Neuronal stem cell (in vitro differentiated cells): ENCODE measurements around the gene LCLAT1.

Experiments used
- DNase-seq: peaks from one replicate; pipeline ENCODE4 v3.0.0-alpha.2; 2013; ENCODE audit warnings: low spot score
- H2AFZ ChIP-seq: one replicate; pipeline ENCODE4 v1.6.1; 2013; ENCODE audit warnings: mild to moderate bottlenecking, low read length, inconsistent platforms
- H2AK5ac ChIP-seq: 2 replicates; pipeline ENCODE4 v1.6.1; 2013; ENCODE audit warnings: low read depth, mild to moderate bottlenecking, inconsistent platforms, low read length, moderate library complexity, mixed read lengths
- H2BK120ac ChIP-seq: 2 replicates; pipeline ENCODE4 v1.6.1; 2013; ENCODE audit warnings: low read depth, mild to moderate bottlenecking, inconsistent platforms, low read length, moderate library complexity, mixed read lengths
- H2BK12ac ChIP-seq: one replicate; pipeline ENCODE4 v1.6.1; 2013; ENCODE audit warnings: low read length, inconsistent platforms
- H2BK15ac ChIP-seq: 2 replicates; pipeline ENCODE4 v1.6.1; 2013; ENCODE audit warnings: mild to moderate bottlenecking, low read length, inconsistent platforms, mixed read lengths
- H2BK5ac ChIP-seq: one replicate; pipeline ENCODE4 v1.6.1; 2013; ENCODE audit warnings: inconsistent platforms, mild to moderate bottlenecking, low read length, moderate library complexity
- H3K14ac ChIP-seq: one replicate; pipeline ENCODE4 v1.6.1; 2013; ENCODE audit warnings: low read length, inconsistent platforms
- H3K18ac ChIP-seq: 2 replicates; pipeline ENCODE4 v1.6.1; 2013; ENCODE audit warnings: low read length, inconsistent platforms
- H3K23ac ChIP-seq: 2 replicates; pipeline ENCODE4 v1.6.1; 2013; ENCODE audit warnings: low read depth, mild to moderate bottlenecking, mixed read lengths, low read length, inconsistent platforms; ENCODE audit not compliant: poor library complexity
- H3K27ac ChIP-seq: replicated peaks from 3 replicates; pipeline ENCODE4 v1.5.1; 2013; ENCODE audit warnings: low read length, inconsistent platforms
- H3K27me3 ChIP-seq, 3 experiments: 2 replicates each; pipeline ENCODE4 v1.6.1; 2013; ENCODE audit warnings: low read length in 3 of 3, mild to moderate bottlenecking in 2 of 3, inconsistent platforms in 1 of 3, low read depth in 1 of 3, mixed read lengths in 1 of 3, moderate library complexity in 1 of 3; ENCODE audit not compliant: control insufficient read depth in 3 of 3, insufficient read depth in 3 of 3
- H3K36me3 ChIP-seq, 2 donors: replicated peaks in 1 of 2; 2 replicates each; pipeline ENCODE4 v1.6.1; 2013; ENCODE audit warnings: low read length in 2 of 2; ENCODE audit not compliant: control insufficient read depth in 2 of 2, insufficient read depth in 2 of 2
- H3K4ac ChIP-seq: 2 replicates; pipeline ENCODE4 v1.6.1; 2013; ENCODE audit warnings: inconsistent platforms, mild to moderate bottlenecking, low read length, moderate library complexity
- H3K4me1 ChIP-seq, 2 donors: 1 replicate in 1 of 2; 2 replicates in 1 of 2; pipeline ENCODE4 v1.6.1; 2013; ENCODE audit warnings: low read length in 2 of 2, low read depth in 1 of 2; ENCODE audit not compliant: control insufficient read depth in 2 of 2, insufficient read depth in 1 of 2
- H3K4me2 ChIP-seq: one replicate; pipeline ENCODE4 v1.6.1; 2013; ENCODE audit warnings: mild to moderate bottlenecking, low read length, inconsistent platforms; ENCODE audit not compliant: insufficient read depth, poor library complexity, severe bottlenecking
- H3K4me3 ChIP-seq, 2 donors: 2 replicates each; pipeline ENCODE4 v1.5.1; 2013; ENCODE audit warnings: low read length in 2 of 2, mild to moderate bottlenecking in 2 of 2, inconsistent platforms in 1 of 2, moderate library complexity in 1 of 2
- H3K79me1 ChIP-seq: one replicate; pipeline ENCODE4 v1.6.1; 2013; ENCODE audit warnings: low read depth, mild to moderate bottlenecking, inconsistent platforms, low read length, moderate library complexity
- H3K9ac ChIP-seq: one replicate; pipeline ENCODE4 v1.6.1; 2013; ENCODE audit warnings: mild to moderate bottlenecking, low read depth, low read length, inconsistent platforms; ENCODE audit not compliant: poor library complexity
- H3K9me3 ChIP-seq, 2 donors: replicated peaks in 1 of 2; 2 replicates each; pipeline versions ENCODE3 to v1.6.1; 2013; ENCODE audit warnings: low read length in 2 of 2, mild to moderate bottlenecking in 2 of 2, inconsistent platforms in 1 of 2, low read depth in 1 of 2, mixed read lengths in 1 of 2, moderate library complexity in 1 of 2; ENCODE audit not compliant: control insufficient read depth in 2 of 2, insufficient read depth in 1 of 2
- H4K8ac ChIP-seq: one replicate; pipeline ENCODE4 v1.6.1; 2013; ENCODE audit warnings: low read depth, mild to moderate bottlenecking, inconsistent platforms, low read length, moderate library complexity
- H4K91ac ChIP-seq: one replicate; pipeline ENCODE4 v1.6.1; 2013; ENCODE audit warnings: low read length, low read depth, mild to moderate bottlenecking, inconsistent platforms; ENCODE audit not compliant: poor library complexity
- WGBS, 2 donors: extraction: QIAGEN DNeasy Blood & Tissue Kit; methylation state at CpG; one replicate each; pipeline ENCODE4 v1.1.7; 2013; ENCODE audit warnings: missing lambda C conversion rate in 2 of 2, mixed read lengths in 1 of 2; ENCODE audit not compliant: insufficient read length in 2 of 2, insufficient replicate concordance in 1 of 2; ENCODE audit errors: extremely low coverage in 2 of 2; 5-methylcytosine and 5-hydroxymethylcytosine counted together

Gene LCLAT1

DNA sequence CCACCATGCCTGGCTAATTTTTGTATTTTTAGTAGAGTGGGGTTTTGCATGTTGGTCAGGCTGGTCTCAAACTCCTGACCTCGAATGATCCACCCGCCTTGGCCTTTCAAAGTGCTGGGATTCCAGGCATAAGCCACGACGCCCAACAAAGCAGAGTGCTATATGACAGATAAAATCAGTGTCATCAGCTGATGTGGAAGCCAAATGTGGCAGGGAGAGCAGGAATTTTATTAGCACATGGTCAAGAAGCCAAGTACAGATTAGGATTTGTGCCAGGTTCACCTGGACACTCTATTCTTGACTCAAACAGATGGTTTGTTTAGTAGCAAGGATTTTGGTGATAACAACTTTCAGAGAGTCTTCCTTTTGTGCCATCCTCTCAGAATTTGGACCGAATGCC is 62.7 kb downstream of the LCLAT1 start:
- Histone ChIP-seq H3K14ac (no peak overlapping the region), H3K9me3 (peaks cover 0 to 8% of the 10 kb centered on the region in 2 donors), H3K4me2 (no peak overlapping the region), H2BK15ac (no peak overlapping the region), H3K4me3 (no peak overlapping the region), H4K8ac (no peak overlapping the region), H3K36me3 (no peaks in the 10 kb centered on the region), H3K27me3 (no peaks in the 10 kb centered on the region), H2BK5ac (no peak overlapping the region), H2BK120ac (no peak overlapping the region), H3K79me1 (no peaks in the 10 kb centered on the region), H4K91ac (no peak overlapping the region), H3K23ac (no peak overlapping the region), H2BK12ac (no peak overlapping the region), H2AK5ac (no peak overlapping the region), H2AFZ (no peak overlapping the region), H3K4ac (no peak overlapping the region), H3K4me1 (peaks cover 7 to 9% of the 10 kb centered on the region in 2 donors), H3K27ac (no peak overlapping the region), H3K9ac (no peak overlapping the region), H3K18ac (no peak overlapping the region)
- no peak for DNase-seq
- no CpG with 5 or more reads among the region's 5 CpGs for WGBS, 2 donors

GRCh38 chr2:30510409-30510808 is 63.4 kb downstream of the LCLAT1 start:
- WGBS, 2 donors = no CpG with 5 or more reads among the region's 4 CpGs
- no peak overlapping the region for H2BK5ac ChIP-seq
- no peak overlapping the region for H2BK12ac ChIP-seq
- no peak overlapping the region for H3K18ac ChIP-seq
- no peak overlapping the region for H2AFZ ChIP-seq
- H3K14ac ChIP-seq = no peak overlapping the region
- peaks cover 0 to 8% of the 10 kb centered on the region in 2 donors for H3K9me3 ChIP-seq
- no peak overlapping the region for H3K23ac ChIP-seq
- H2AK5ac ChIP-seq = no peak overlapping the region
- DNase-seq = no peak
- H3K4me3 ChIP-seq = no peak overlapping the region
- no peak overlapping the region for H3K27ac ChIP-seq
- H3K4me2 ChIP-seq = no peak overlapping the region
- no peak overlapping the region for H4K8ac ChIP-seq
- H3K4ac ChIP-seq = no peak overlapping the region
- H2BK15ac ChIP-seq = no peak overlapping the region
- H3K79me1 ChIP-seq = no peaks in the 10 kb centered on the region
- H3K36me3 ChIP-seq = no peaks in the 10 kb centered on the region
- H2BK120ac ChIP-seq = no peak overlapping the region
- no peak overlapping the region for H3K9ac ChIP-seq
- peaks cover 7 to 9% of the 10 kb centered on the region in 2 donors for H3K4me1 ChIP-seq
- H3K27me3 ChIP-seq = no peaks in the 10 kb centered on the region
- H4K91ac ChIP-seq = no peak overlapping the region

GRCh38 chr2:30511122-30512083 is 64.4 kb downstream of the LCLAT1 start:
- H2BK5ac ChIP-seq = no peak overlapping the region
- no peak overlapping the region for H3K14ac ChIP-seq
- H3K23ac ChIP-seq = no peak overlapping the region
- H3K18ac ChIP-seq = no peak overlapping the region
- no peak overlapping the region for H3K4ac ChIP-seq
- no peaks in the 10 kb centered on the region for H3K27me3 ChIP-seq
- H3K4me1 ChIP-seq = peaks cover 7 to 9% of the 10 kb centered on the region in 2 donors
- no peak overlapping the region for H2BK15ac ChIP-seq
- no peak overlapping the region for H4K8ac ChIP-seq
- no peak overlapping the region for H2BK12ac ChIP-seq
- no peak overlapping the region for H4K91ac ChIP-seq
- H2AFZ ChIP-seq = no peak overlapping the region
- H3K79me1 ChIP-seq = no peaks in the 10 kb centered on the region
- no peak overlapping the region for H3K4me3 ChIP-seq
- no peak overlapping the region for H2BK120ac ChIP-seq
- H3K27ac ChIP-seq = no peak overlapping the region
- peaks cover 0 to 8% of the 10 kb centered on the region in 2 donors for H3K9me3 ChIP-seq
- no CpG with 5 or more reads among the region's 8 CpGs for WGBS, 2 donors
- no peak overlapping the region for H3K4me2 ChIP-seq
- no peak overlapping the region for H3K9ac ChIP-seq
- no peaks in the 10 kb centered on the region for H3K36me3 ChIP-seq
- H2AK5ac ChIP-seq = no peak overlapping the region
- no peak for DNase-seq

- WGBS, 2 donors = no CpG with 5 or more reads among the region's 3 CpGs
- DNase-seq = no peak
These were observed 65.3 kb downstream of the LCLAT1 start for GRCh38 chr2:30512243-30512886.

More at GRCh38 chr2:30512243-30512886, 65.3 kb downstream of the LCLAT1 start:
- Histone ChIP-seq H3K9me3 (peaks cover 0 to 7% of the 10 kb centered on the region in 2 donors), H2BK15ac (no peak overlapping the region), H2AFZ (no peak overlapping the region), H2AK5ac (no peak overlapping the region), H3K79me1 (no peaks in the 10 kb centered on the region), H3K23ac (no peak overlapping the region), H3K4me1 (peaks cover 7 to 9% of the 10 kb centered on the region in 2 donors), H3K4ac (no peak overlapping the region), H3K14ac (no peak overlapping the region), H3K4me3 (no peak overlapping the region), H2BK120ac (no peak overlapping the region), H2BK12ac (no peak overlapping the region), H4K91ac (no peak overlapping the region), H4K8ac (no peak overlapping the region), H3K4me2 (no peak overlapping the region), H3K27ac (no peak overlapping the region), H2BK5ac (no peak overlapping the region), H3K9ac (no peak overlapping the region), H3K27me3 (no peaks in the 10 kb centered on the region), H3K18ac (no peak overlapping the region), H3K36me3 (no peaks in the 10 kb centered on the region)
